ENCODE data around the gene HOXB2. TPM values are rescaled to one million over a fixed set of nuclear protein-coding genes. Genes with fewer than 3 reads are reported as not detected.
A peak's percentile ranks its signal among the peaks of the same experiment; 100 is the strongest.
"Not testable (repeated sequence)": the region's sequence is repeated elsewhere in the genome, so short reads cannot be mapped to it uniquely, and the experiment has no call there.

The HOXB2 gene
- polyA plus RNA-seq, 3 donors: 50.6 to 61.2 (median 58.4) TPM

DNA sequence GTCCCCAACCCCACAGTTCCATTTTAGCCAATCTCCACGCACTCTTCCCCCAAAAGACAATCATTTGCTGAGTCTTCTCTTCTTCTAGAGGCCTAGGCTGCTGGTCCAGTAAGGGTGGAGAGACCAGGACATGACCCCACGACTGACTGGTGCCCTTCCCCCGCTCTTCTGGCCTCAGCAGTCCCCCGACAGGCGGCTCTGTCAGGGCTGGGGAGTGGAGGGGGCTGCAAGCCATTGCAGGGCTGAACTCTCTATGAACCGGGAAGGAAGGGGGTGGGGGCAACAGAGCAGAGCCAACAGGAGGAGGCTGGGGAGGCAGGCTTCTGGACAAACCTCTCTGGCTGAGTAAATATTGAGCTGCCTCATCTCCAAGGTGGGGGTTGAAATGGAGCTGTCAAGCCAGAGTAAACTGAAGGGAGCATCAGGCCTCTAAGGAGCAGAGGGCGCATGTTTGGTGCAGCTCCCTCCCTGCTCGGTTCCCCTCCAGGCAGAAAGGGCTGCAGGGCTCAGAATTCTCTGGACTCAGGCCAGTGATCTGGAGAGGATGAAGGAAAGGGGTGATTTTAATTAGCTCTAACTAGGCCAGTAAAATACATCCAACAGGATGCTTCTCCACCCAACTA lies 22.8 kb downstream of the HOXB2 start:
- DNase-seq: peak; percentile 91

DNA sequence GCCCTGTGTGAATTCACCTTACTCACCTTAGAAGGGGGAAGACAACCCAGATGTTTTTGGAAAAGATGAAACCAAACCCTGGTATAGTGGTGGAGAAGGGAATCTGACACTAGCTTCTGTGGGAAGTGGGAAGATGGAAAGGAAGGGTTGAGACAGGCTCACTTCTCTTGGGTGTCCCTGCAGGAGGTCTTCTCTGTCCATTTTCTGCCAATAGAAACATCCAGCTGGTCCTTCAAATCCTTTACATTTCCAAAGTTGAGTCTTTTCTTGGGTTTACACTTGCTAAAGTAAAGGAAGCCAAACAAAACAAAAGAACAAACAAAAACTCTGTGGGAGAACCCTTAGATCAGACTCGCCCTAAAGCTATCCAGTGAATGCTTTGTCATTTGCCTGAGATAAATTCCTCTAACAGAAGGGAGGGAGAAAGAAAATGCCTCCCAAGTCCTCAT lies 24.3 kb downstream of the HOXB2 start:
- no peak for DNase-seq

DNA sequence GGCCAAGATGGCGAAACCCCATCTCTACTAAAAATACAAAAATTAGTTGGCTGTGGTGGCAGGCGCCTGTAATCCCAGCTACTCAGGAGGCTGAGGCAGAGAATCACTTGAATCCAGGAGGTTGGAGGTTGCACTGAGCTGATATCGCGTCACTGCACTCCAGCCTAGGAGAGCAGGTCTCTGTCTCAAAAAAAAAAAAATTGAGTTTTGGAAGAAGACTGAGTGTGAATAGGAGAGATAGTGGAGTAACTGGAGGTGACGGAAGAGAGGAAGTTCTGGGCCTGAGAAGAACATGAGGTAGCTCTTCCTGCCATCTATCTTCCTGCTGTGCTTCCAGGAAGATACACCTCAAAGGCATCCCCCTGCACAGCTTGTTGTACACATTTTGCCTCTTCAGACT lies 25.5 kb downstream of the HOXB2 start:
- DNase-seq: no peak

DNA sequence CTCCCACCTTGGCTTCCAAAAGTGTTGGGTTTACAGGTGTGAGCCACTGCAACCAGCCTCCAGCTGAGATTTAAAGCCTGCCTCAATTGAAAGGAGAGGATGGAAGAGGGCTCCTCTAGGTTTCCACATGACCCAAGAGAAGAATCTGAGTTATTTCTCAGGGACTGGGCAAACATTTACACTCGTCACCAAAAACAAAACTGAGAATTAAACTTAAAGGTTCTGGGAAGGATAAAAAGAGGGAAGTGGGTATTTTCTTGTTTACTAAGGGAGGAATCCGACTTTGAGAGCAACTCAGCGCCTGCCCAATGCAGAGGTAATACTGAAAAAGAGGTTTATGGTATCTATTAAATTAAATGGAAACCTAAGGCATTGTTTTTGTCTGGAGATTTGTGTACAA lies 27.4 kb downstream of the HOXB2 start:
- no peak for DNase-seq

DNA sequence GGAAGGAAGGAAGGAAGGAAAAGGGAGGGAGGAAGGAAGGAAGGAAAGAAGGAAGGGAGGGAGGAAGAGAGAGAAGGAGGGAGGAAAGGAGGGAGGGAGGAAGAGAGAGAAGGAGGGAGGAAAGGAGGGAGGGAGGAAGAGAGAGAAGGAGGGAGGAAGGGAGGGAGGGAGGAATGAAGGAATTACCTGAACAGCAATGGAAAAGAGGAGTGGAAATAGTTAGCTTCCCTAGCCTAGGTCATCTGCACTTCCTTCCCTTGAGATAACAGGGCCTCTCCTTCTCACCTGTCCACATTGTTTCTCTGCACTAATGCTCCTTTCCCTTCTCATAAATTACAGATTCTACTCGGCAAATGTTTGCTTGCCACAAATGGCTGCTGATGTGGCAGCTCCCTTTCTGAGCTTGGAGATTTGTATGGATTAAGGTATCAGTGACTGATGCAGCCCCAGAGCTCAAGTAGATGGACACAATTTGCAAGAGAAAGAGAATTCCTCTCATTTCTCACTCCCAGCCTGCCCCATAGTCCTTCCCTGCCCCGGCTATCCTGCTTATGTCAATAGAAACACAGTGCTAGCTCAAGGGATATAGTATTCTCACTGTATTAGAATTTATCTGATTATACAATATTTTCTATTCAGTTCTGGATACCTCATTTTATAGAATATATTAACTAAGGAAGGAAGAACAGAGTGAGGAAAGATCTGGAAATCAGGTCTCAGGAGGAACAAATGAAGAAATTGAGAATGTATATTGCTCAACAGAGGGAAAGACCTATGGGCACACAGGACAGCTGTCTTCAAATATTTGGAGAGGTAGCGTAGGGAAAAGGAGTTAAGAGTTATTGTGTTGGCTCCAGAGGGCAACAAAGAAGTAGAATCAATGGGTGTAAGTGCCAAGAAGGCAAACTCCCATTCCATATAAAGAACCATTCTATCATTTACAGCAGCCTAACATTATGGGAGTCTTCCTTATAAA lies 28.7 kb downstream of the HOXB2 start:
- DNase-seq: no peak

DNA sequence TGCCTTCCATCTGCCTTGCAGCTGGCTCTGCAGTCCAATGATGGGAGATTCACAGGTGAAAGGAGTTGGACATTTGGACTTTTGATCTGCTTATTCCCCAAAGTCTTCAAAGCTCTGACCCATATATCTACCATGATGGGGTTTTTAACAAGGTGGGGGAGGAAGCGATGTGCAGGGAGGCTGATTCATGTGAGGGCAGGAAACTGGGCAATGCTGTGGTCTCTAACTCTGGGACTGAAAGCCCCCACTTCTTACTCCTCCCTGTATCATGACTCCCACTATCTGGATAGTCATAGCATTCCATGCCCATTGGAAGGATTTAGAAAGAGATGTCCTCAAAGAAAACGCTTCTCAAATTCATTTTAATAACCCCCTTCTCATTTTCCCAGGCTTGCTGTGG lies 30.4 kb downstream of the HOXB2 start:
- no peak for DNase-seq

DNA sequence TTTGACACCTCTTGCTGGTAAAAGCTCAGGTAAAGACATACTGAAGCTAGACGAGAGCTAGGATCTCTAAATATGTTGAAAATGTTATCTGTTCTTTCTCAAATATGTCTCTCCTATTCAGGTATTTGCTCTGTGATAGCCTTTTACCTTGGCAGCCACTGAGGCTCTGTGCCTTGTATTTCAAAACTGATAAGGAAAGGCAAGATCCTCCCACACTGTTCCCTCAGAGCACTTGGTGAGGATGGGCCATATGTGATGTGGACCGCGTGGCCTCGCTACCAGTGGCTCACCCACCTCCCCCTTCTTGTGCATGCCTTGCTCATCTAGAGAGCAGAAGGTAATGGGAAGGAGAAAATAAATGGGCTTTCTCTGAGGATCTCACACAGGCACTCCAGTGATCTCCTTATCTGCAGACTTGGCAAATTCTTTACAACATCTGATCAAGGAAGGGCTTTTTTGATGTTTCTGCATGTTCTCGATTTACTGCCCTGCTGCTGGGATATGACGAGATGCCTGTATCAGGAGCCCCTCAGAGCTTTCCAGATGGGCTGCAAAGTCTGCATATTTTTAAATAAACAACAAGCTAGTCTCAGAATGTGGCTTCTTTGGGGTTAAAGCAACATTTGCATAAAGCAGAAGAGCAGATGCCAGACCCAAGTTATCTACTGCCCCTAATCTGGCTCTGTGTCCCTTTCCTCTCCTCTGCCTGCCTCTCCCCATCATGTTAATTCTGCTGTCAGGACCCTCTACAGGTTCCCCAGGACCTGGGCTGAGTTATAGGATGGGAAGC lies 31.0 kb downstream of the HOXB2 start:
- DNase-seq: no peak

DNA sequence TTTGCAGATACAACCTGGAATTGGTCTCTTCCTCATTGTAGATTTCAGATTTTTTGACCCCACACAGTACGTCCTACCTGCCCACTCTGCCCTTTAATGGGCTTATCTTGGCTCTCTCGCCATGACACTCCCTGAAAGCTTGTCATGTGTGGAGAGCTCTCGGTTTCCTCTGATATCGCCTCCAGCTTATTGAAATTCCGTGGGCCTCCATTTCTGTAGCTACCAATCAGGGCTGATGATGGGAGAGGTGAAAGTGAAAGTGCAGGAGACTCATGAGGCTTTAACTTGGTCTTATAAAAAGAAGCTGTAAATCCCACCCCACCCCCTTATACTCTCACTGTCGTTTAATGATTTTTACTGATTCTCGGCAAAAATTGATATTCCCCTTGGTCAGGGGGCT lies 31.8 kb downstream of the HOXB2 start:
- DNase-seq: no peak

DNA sequence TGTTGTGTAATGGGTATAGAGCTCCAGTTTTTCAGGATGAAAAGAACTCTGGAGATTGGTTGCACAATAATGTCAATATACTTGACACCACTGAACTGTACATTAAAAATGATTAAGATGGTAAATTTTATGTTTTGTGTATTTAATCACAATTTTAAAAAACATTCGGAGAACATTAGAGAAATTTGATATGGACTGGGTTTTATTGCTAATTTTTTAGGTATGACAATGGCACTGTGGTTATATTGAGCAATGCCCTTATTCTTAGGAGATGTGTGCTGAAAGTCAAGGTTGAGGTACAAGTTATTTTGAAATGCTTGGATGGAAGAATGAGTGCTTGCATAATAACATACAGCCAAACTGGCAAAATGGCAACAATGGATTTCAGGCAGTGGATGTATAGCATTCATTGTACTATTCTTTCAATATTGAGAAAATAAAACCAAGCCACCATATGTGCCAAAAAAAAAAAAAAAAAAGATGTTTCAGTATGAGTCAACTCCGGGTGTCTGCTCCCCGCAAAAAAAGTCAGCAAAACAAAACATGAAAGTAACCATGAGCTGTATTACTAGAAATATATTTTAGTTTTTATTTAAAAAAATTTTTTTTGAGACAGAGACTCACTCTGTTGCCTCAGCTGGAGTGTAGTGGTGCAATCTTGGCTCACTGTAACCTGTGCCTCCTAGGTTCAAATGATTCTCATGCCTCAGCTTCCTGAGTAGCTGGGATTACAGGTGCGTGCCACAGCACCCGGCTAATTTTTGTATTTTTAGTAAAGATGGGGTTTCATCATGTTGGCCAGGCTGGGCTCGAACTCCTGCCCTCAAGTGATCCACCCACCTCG lies 33.9 kb downstream of the HOXB2 start:
- DNase-seq: no peak

DNA sequence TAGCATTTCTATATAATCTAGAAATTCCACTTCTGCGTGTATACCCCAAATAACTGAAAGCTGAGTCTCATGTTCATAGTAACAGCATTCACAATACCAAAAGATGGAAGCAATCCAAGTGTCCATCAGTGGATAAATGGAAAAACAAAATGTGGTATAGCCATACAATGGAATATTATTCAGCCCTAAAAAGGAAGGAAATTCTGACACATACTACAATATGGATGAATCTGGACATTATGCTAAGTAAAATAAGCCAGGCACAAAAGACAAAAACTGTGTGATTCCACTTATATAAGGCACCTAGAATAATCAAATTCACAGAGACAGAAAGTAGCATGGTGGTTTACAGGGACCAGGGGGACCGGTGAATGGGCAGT lies 34.5 kb downstream of the HOXB2 start:
- DNase-seq: no peak

DNA sequence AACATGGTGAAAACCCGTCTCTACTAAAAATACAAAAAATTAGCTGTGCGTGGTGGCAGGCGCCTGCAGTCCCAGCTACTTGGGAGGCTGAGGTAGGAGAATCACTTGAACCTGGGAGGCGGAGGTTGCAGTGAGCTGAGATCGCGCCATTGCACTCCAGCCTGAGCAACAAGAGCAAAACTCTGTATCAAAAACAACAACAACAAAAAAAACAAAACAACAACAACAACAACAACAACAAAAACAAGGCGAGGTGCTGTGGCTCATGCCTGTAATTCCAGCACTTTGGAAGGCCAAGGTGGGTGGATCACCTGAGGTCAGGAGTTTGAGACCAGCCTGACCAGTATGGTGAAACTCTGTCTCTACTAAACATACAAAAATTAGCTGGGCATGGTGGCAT lies 35.2 kb downstream of the HOXB2 start:
- not testable (repeated sequence) for DNase-seq

DNA sequence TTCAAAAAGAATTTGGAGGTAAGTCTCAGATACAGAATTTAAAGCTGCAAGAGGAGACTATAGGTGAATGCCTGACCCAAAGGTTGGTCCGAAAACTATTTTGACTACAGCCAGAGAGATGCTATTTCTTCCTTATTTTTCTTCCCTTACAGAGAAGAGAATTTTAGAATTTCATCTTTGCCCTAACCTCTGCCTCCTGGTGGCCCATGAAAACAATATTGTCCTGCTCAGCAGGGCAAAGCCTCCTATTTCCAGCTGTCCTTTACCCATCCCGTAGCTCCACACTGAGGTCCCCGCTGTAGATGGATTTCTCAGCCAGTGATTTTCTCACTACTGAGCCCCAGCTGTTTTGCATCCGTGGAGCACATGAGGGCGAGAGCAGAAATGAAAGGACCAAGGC lies 38.7 kb downstream of the HOXB2 start:
- no peak for DNase-seq

DNA sequence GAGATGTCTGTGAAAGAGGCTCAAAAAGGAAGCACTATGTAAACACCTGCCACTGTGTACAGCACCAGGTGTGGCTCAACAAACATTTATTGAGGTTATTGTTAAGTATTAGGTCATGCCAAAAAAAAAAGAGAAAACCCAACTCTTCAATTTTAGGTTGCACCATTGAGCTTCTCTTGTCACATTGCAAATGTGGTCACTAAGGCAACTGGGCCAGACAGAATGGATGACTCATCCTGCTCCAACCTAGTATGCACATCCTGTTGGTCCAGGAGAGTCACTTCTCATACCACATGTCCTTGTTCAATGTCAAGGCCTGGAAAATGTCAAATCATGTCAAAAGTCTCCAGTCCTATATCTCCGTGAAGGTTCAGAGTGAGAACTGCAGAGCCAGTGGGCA lies 39.1 kb downstream of the HOXB2 start:
- no peak for DNase-seq

DNA sequence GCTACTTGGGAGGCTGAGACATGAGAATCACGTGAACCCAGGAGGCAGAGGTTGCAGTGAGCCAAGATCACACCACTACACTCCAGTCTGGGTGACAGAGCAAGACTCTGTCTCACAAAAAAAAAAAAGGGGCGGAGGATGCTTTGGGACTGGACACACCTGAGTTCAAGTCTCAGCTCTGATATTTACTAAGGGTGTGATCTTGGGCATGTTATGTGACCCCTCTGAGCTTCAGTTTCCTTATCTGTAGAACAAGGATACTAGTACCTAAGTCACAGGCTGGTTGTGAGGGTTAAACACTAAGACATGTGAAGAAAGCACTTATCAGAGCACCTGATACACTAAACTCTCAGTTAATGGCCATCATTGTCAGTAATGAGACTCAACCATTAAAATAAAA lies 40.0 kb downstream of the HOXB2 start:
- DNase-seq: no peak

DNA sequence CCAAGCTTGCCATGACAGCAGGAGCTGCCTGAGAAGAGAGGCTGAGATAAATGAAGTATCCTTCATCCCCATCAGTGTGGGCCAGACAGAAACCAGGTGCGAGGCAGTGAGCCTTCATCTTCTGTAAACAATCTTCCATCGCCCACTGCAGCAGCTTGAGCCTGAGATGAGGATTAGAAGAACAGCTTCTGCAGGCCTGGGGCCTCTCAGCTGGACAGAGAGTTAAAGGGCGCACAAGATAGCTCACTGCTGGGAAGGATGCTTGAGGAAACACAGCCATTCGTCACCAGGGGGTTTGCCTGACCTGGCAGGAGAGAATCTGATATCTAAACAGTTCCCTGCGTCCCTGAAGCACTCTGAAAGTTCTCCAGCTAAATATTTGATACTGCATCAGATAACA lies 41.2 kb downstream of the HOXB2 start:
- no peak for DNase-seq

DNA sequence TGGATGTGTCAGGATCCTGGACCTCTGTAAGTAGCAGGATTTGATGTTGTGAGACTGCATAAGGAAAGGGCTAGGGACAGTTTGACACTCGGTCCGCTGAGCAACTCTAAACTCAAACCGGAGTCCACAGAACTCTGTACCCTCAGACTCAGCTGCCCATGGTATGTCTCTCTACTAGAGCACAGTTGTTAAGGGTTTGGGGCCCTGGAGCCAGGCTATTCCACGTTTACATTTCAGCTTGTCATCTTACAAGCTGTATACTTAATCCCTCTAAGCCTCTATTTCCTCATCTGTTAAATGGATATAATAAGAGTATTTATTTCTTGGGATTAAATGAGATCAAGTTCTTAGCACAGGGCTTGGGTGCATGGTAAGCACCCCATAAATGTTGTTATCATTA lies 42.0 kb downstream of the HOXB2 start:
- no peak for DNase-seq

DNA sequence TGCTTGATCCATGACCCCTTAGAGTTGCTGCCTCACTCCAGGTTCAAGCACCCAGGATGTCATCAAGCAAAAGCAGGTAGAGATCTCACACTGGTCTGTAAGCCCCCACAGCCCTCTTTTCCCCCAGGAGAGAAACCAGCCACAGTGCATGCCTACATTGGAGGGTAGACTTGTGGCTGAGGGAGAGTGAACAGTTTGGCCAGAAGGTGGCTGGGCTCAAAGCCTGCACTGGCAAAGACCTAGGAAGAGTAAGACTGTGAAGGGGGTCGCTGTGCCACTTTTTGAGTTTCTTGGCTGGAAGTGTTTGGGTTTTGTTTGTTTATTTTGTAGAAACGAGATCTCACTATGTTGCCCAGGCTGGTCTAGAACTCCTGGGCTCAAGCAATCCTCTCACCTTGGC lies 42.6 kb downstream of the HOXB2 start:
- DNase-seq: no peak

DNA sequence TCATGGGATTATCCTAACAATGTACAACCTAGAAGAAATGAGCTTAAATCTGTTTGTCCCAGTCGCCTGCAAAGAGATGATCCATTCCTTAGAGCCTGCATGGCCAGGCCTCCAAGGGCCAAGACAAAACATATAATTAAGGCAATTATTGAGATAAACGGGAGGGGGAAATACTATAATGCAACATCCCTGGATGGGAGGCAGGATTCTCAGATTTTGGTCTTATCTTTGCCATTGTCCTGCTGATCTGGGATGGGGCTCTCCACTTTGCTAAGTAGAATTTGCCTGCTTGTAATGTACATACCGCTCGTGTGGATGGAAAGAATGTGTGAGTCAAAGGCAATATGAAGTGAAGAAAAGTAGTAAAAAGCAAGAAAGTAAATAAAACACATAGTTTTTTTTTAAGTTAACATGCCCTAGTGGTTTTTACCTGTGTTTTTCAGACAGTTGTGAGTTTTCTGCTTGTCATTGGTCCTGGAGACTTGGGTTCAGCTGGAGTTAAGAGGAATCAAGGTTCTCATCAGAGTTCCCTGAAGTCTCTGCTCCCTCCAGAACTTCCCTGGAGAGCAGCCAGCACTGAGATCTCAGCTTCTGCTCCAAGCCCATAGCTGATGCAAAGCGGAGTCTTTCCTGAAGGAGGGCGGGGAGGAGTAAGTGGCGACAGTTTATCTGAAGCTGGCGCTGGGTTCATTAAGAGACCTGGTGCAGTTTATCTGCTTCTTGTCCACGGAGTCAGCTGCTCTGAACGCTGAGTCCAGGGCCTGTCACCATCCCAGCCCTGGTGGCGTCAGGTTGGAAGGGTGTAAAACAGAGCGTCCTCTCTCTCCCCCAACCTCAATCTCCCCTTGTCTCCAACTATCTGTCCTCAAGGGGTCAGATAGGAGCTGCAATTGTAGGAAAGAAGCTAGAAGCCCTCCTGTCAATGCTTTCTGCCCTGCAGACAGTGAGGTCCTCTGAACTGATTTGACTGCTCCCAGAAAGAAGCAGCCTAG lies 44.2 kb downstream of the HOXB2 start:
- no peak for DNase-seq

DNA sequence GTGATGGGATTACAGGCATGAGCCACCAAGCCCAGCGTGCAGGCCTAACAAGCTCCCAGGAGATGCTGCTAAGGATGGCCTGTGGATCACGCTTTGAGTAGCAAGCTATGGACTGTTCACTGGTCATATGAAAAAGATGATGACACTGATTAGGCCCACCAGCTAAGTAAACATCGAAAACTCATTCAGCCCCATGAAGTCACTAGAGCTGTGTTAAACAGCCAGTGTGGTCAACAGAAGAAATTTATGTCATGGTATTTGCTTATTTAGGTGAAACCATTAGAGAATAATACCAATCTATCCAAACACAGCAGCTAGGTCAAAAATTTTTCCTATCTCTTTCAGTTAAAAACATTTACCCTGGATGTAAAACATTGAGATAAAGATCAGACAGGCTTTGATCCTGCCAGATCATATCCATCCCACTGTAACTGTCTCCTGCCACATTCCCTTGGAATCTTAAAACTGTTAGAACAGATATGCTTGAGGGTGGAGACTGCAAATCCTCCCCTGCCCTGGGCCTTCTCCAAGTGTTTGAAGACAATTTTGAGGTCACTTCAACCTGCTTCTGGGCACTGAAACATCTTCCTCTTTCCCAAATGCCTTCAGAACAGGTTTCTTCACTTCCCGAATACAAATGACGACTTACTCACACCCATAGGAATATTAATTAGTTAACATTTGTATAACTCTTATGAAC lies 45.0 kb downstream of the HOXB2 start:
- no peak for DNase-seq

DNA sequence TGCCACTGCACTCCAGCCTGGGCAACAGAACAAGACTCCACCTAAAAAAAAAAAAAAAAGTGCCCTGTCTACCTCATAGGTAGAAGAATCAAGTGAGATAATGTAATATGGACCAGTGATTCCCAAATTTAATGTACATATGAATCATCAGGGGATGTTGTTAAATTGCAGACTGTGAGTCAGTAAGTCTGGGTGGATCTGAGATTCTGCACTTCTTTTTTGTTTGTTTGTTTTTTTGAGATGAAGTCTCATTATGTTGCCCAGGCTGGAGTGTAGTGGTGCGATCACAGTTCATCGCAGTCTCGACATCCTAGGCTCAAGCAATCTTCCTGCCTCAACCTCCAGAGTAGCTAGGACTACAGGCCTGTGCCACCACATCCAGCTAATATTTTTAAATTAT lies 45.7 kb downstream of the HOXB2 start:
- no peak for DNase-seq
